SK-N-SH treated with all-trans-retinoic acid at 6 μM for 48 hours (cell line): ENCODE measurements around the gene DOCK2.

Experiments used
- ATAC-seq: fragments of 200-7000 bp; cut with Tn5 transposase; 3 replicates; pipeline ENCODE4 v1.9.1; 2020; ENCODE audit warnings: mild to moderate bottlenecking, moderate library complexity
- ARNTL ChIP-seq: fragments of 450-650 bp; formaldehyde crosslinking; IDR thresholded peaks from 2 replicates; pipeline ENCODE4 v1.5.0; 2020; ENCODE audit warnings: low read depth, mild to moderate bottlenecking, moderate library complexity, borderline replicate concordance
- BACH2 ChIP-seq: fragments of 250-450 bp; sonication (Bioruptor Pico); IDR thresholded peaks from 2 replicates; pipeline ENCODE4 v1.9.0; 2021; ENCODE audit warnings: mild to moderate bottlenecking, borderline replicate concordance
- CSDC2 ChIP-seq: fragments of 250-450 bp; sonication (Bioruptor Pico); IDR thresholded peaks from 2 replicates; pipeline ENCODE4 v1.5.0; 2020; ENCODE audit warnings: mild to moderate bottlenecking, moderate library complexity
- CSRNP3 ChIP-seq: fragments of 250-450 bp; sonication (Bioruptor Pico); IDR thresholded peaks from 2 replicates; pipeline ENCODE4 v1.5.1; 2021; ENCODE audit warnings: mild to moderate bottlenecking, moderate library complexity
- ESRRG ChIP-seq: fragments of 250-450 bp; sonication (Bioruptor Pico); IDR thresholded peaks from 2 replicates; pipeline ENCODE4 v1.6.1; 2021; ENCODE audit warnings: mild to moderate bottlenecking
- GLIS3 ChIP-seq: fragments of 250-450 bp; sonication (Bioruptor Pico); IDR thresholded peaks from 2 replicates; pipeline ENCODE4 v1.5.0; 2020; ENCODE audit warnings: mild to moderate bottlenecking, moderate library complexity
- ISL1 ChIP-seq: fragments of 250-450 bp; sonication (Bioruptor Pico); IDR thresholded peaks from 2 replicates; pipeline ENCODE4 v2.1.2; 2022; ENCODE audit warnings: mild to moderate bottlenecking, moderate library complexity
- PATZ1 ChIP-seq: fragments of 250-450 bp; sonication (Bioruptor Pico); IDR thresholded peaks from 2 replicates; pipeline ENCODE4 v1.8.0; 2020; ENCODE audit warnings: mild to moderate bottlenecking, moderate library complexity, borderline replicate concordance
- POU6F1 ChIP-seq: fragments of 250-450 bp; sonication (Bioruptor Pico); IDR thresholded peaks from 2 replicates; pipeline ENCODE4 v1.8.0; 2021; ENCODE audit warnings: low read depth, mild to moderate bottlenecking, moderate library complexity, borderline replicate concordance
- SNAI2 ChIP-seq: fragments of 250-450 bp; sonication (Bioruptor Pico); IDR thresholded peaks from 2 replicates; pipeline ENCODE4 v1.5.0; 2020; ENCODE audit warnings: mild to moderate bottlenecking, moderate library complexity
- TCF4 ChIP-seq: fragments of 250-450 bp; sonication (Bioruptor Pico); IDR thresholded peaks from 2 replicates; pipeline ENCODE4 v1.8.0; 2021; ENCODE audit warnings: mild to moderate bottlenecking, moderate library complexity, borderline replicate concordance
- TOX ChIP-seq: fragments of 250-450 bp; sonication (Bioruptor Pico); IDR thresholded peaks from 2 replicates; pipeline ENCODE4 v1.8.0; 2021; ENCODE audit warnings: mild to moderate bottlenecking, moderate library complexity, borderline replicate concordance
- TSHZ2 ChIP-seq: fragments of 250-450 bp; sonication (Bioruptor Pico); IDR thresholded peaks from 2 replicates; pipeline ENCODE4 v1.5.0; 2020; ENCODE audit warnings: mild to moderate bottlenecking, moderate library complexity
- ZC3H10 ChIP-seq: fragments of 250-450 bp; sonication (Bioruptor Pico); IDR thresholded peaks from 2 replicates; pipeline ENCODE4 v1.5.1; 2021; ENCODE audit warnings: mild to moderate bottlenecking, moderate library complexity
- ZFP3 ChIP-seq: fragments of 250-450 bp; sonication (Bioruptor Pico); IDR thresholded peaks from 2 replicates; pipeline ENCODE4 v1.5.0; 2020; ENCODE audit warnings: mild to moderate bottlenecking, moderate library complexity
- ZFP30 ChIP-seq: fragments of 450-650 bp; formaldehyde crosslinking; IDR thresholded peaks from 2 replicates; pipeline ENCODE4 v1.5.0; 2022; ENCODE audit warnings: mild to moderate bottlenecking, moderate library complexity
- ZNF565 ChIP-seq: fragments of 450-650 bp; formaldehyde crosslinking; conservative IDR thresholded peaks from 2 replicates; pipeline ENCODE4 v1.5.0; 2020; ENCODE audit warnings: low read depth, mild to moderate bottlenecking, moderate library complexity
- ZNF70 ChIP-seq: fragments of 450-650 bp; formaldehyde crosslinking; IDR thresholded peaks from 2 replicates; pipeline ENCODE4 v1.5.0; 2020; ENCODE audit warnings: mild to moderate bottlenecking, moderate library complexity
- ZNF8 ChIP-seq: fragments of 450-650 bp; formaldehyde crosslinking; IDR thresholded peaks from 2 replicates; pipeline ENCODE4 v1.5.0; 2020; ENCODE audit warnings: mild to moderate bottlenecking, moderate library complexity
- TF ChIP-seq, protein P1 (sequence below): fragments of 250-450 bp; sonication (Bioruptor Pico); IDR thresholded peaks from 2 replicates; pipeline ENCODE4 v1.5.1; 2020; ENCODE audit warnings: low read depth, mild to moderate bottlenecking, moderate library complexity

The DOCK2 gene

GRCh38 chr5:169856571-169856970 is 219.5 kb downstream of the DOCK2 start:
- TF ChIP-seq TOX (CRISPR knock-in tag) (no peak), TSHZ2 (no peak), ZNF70 (CRISPR knock-in tag) (no peak), ZFP30 (no peak), SNAI2 (no peak), ESRRG (CRISPR knock-in tag) (no peak), ZC3H10 (CRISPR knock-in tag) (no peak)
- ATAC-seq, result peak; percentile 98

DNA sequence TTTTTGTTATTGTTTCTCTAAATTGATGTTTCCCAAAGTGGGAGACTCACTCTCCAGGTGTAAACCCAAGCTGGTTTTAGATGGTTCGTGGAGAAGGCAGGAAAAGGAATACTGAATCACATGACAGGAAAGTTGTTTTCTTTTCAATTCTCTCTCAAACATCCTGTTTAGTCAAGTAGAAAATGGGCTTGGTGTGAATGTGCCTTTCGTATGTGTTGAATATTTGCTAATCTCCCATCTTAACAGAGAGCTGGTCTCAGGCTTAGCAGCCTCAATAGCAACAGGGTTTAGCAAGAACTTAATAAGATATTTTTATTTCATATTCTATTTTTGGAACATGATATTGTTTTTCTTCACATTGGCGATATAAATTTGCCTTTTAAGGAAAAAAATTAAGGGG is 223.5 kb downstream of the DOCK2 start:
- ATAC-seq, result no peak
- TF ChIP-seq, protein P1, sequence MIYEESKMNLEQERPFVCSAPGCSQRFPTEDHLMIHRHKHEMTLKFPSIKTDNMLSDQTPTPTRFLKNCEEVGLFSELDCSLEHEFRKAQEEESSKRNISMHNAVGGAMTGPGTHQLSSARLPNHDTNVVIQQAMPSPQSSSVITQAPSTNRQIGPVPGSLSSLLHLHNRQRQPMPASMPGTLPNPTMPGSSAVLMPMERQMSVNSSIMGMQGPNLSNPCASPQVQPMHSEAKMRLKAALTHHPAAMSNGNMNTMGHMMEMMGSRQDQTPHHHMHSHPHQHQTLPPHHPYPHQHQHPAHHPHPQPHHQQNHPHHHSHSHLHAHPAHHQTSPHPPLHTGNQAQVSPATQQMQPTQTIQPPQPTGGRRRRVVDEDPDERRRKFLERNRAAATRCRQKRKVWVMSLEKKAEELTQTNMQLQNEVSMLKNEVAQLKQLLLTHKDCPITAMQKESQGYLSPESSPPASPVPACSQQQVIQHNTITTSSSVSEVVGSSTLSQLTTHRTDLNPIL (CRISPR knock-in tag), result no peak
- TF ChIP-seq CSDC2 (CRISPR knock-in tag) (no peak), POU6F1 (no peak), TCF4 (CRISPR knock-in tag) (no peak), CSRNP3 (CRISPR knock-in tag) (no peak), BACH2 (CRISPR knock-in tag) (no peak), SNAI2 (no peak), ARNTL (CRISPR knock-in tag) (no peak), ZFP30 (no peak), ZNF8 (CRISPR knock-in tag) (no peak), ZNF565 (CRISPR knock-in tag) (no peak), ESRRG (CRISPR knock-in tag) (no peak), ZFP3 (no peak), GLIS3 (CRISPR knock-in tag) (no peak), ZC3H10 (CRISPR knock-in tag) (no peak), TSHZ2 (no peak), ZNF70 (CRISPR knock-in tag) (no peak), PATZ1 (CRISPR knock-in tag) (no peak), ISL1 (CRISPR knock-in tag) (no peak)
